ENCODE data around the gene CELF3.

Gene CELF3

DNA sequence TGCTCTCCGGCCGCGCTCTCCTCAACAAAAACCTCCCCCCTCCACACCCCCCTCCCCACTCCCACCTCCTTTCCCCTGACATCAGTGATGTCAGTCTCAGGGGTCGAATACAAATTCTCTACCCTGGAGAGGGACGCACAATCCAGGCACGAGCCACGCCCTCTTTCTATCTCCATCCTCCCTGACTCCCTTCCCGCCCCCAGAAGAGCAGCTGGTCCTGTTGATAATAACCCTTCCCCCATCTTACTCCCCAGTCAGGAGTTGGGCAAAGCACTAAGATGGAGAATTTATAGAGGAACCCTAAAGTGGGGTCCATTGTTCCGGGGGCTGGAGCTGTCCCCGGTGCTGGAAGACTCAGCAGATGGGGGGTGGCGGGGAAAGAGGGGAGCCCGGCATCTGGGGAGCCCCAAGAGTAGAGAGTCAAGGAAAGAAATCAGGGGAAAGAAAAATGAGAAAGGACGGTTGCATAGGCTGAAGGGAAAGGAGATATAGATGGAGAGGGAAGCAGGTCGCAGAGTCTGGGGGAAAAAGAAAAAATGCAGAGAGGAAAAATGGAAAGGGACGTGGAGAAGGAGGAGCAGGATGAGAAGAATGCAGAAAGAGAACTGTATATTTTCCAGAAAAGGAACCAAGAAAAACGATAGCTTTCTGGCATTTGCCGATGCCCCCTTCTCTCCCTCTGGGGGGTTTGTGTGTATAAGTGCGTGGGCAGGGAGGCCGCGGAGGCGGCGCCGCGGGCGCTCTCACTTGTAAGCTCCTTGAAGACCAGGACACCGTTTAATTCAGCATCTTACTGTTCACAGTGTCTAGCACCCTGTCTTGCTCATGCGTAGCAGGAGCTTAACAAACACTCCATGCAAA lies at the start of gene CELF3:
TSS of gene CELF3 (minus strand) at position 33 of the 861 bp plus-strand sequence. CDS start 783 bp downstream, outside the sequence.
- no peaks in the 10 kb centered on the region for H3K9me3 ChIP-seq (ENCODE audit: control insufficient read depth, insufficient read depth, low read length)
- 0 out of 2 replicates have a peak, but pooled peaks cover 2% of the 10 kb centered on the region for H3K4me1 ChIP-seq (ENCODE audit: control insufficient read depth, insufficient read depth, low read length)
- DNase-seq (ENCODE audit: low read depth, low spot score): no peak
- no peak within 1 kb of the TSS for H3K27ac ChIP-seq (ENCODE audit: low read length)
- no peaks in the 10 kb centered on the region for H3K36me3 ChIP-seq (ENCODE audit: control insufficient read depth, insufficient read depth, low read length)
- WGBS (ENCODE audit: insufficient coverage, insufficient read length): no CpG with 5 or more reads among the region's 27 CpGs
- H3K27me3 ChIP-seq (ENCODE audit: control insufficient read depth, insufficient read depth, low read length): peaks cover 7% of the 10 kb centered on the region; the same call in 1 of the 2 replicates
- peak within 1 kb of the TSS; percentile 30; the same call in 1 of the 2 replicates for H3K4me3 ChIP-seq (ENCODE audit: low read length)

DNA sequence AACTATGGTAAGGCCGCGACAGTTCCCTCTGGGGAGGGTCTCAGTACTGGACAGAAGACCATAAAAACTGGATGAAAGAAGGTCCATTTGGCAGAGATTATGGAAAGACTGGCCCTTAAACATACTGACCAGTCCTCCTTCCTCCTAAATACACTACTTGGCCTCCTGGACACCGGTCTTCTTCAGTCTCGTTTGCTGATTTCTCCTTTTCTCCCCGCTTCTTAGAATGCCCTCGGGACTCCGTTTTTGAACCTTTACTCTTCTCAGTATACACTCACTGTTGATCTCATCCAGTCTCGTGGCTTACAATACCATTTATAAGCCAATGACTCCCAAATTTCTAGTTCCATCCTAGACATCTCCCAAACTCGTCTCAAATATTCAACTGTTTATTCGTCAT lies 47.4 kb upstream of the CELF3 start:
- no peak overlapping the region for H3K27ac ChIP-seq (ENCODE audit: low read length)
- H3K4me3 ChIP-seq (ENCODE audit: low read length): peak overlapping the region; percentile 88; the same call in 1 of the 2 replicates
- peaks cover 1% of the 10 kb centered on the region; the same call in 1 of the 2 replicates for H3K4me1 ChIP-seq (ENCODE audit: control insufficient read depth, insufficient read depth, low read length)
- WGBS (ENCODE audit: insufficient coverage, insufficient read length): 100% methylated on average over 2 of the region's 10 CpGs
- DNase-seq (ENCODE audit: low read depth, low spot score): no peak
- no peaks in the 10 kb centered on the region for H3K27me3 ChIP-seq (ENCODE audit: control insufficient read depth, insufficient read depth, low read length)
- H3K9me3 ChIP-seq (ENCODE audit: control insufficient read depth, insufficient read depth, low read length): no peaks in the 10 kb centered on the region
- H3K36me3 ChIP-seq (ENCODE audit: control insufficient read depth, insufficient read depth, low read length): peaks cover 15% of the 10 kb centered on the region

DNA sequence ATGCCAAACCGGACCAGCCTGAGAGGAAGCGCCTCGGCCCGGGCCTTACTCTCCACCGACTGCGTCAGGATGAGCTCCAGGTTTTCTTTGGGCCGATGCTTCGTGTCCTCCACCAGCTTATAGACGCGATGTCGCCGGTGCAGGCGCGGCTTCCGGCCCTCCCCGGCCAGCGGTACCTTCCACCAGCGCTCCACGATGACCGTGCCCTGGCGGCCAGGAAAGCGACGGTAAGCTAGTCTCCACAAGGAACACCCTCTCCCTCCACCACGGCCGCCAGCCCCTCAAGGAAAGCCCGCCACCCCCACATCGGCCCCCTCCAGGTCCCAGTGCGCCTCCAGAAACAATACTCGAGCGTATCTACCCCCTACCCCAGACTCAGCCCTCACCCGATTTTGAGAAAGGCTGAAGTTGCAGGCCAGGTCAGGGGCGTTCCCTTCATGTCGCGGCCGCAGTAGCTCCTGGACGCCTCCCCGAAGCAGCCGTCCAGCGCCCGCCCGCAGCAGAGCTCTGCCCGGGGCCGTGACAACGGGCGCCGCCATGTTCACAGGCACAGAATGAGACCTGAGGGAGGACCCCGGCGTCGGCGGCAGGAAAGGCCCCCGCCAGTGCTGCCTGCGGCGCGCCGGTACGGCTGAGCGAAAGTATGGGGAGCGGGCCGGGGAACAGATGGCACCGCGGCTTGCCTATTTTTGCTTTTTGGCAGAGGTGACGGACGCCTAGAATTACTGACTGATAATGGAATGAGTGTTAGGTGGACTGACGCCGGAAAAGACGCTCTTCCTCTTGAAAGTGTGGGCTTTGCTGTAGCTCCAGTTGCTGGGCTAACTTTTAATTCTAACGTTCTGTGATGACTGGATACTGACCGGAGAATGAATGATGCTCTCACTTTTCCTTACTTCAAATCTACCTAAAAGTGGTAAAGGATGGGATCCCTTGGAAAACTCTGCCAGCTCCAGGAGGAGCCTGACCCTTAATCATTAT lies 46.6 kb upstream of the CELF3 start, which contains the start of gene MRPL9:
TSS of gene MRPL9 (minus strand) at position 556 of the 981 bp plus-strand sequence. CDS start at position 539, 17 bp downstream.
- DNase-seq (ENCODE audit: low read depth, low spot score): peak; percentile 35
- peak within 1 kb of the TSS; percentile 88 for H3K4me3 ChIP-seq (ENCODE audit: low read length)
- no peak within 1 kb of the TSS for H3K27ac ChIP-seq (ENCODE audit: low read length)
- no peaks in the 10 kb centered on the region for H3K9me3 ChIP-seq (ENCODE audit: control insufficient read depth, insufficient read depth, low read length)
- WGBS (ENCODE audit: insufficient coverage, insufficient read length): no CpG with 5 or more reads among the region's 68 CpGs
- H3K27me3 ChIP-seq (ENCODE audit: control insufficient read depth, insufficient read depth, low read length): no peaks in the 10 kb centered on the region
- peaks cover 15% of the 10 kb centered on the region for H3K36me3 ChIP-seq (ENCODE audit: control insufficient read depth, insufficient read depth, low read length)
- peaks cover 1% of the 10 kb centered on the region; the same call in 1 of the 2 replicates for H3K4me1 ChIP-seq (ENCODE audit: control insufficient read depth, insufficient read depth, low read length)

DNA sequence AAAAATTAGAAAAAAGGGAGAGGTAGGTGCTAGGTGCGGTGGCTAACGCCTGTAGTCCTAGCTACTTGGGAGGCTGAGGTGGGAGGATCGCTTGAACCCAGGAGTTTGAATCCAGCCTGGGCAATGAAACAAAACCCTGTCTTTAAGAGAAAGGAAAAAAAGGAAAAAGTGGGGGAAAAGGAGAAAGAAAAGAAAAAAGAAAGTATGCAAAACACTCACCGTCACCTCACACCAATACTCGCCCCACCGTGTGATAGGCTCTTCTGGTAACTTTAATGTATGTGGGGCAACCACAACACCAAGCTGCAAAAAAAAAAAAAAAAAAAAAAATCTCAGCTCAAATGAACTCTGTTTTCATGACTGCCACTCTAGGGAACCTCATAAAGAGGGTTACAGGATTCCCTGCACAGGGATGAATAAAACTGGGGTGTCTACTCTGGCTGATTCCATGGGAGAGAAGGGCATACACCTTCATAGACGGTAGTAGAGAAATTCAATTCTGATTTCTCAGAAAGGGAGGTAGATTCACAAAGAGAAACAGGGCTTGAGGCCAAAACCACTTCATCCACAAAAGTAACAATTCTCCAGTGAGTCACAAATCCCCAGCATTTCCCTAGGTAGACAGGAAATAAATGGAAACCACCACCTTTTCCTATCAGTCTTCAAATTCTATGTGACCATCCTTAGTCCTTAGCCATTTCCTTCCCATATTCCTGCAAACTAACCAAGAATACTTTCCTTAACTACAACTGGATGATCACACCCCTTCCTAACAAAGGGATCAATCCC lies 44.2 kb upstream of the CELF3 start:
- DNase-seq (ENCODE audit: low read depth, low spot score): no peak
- H3K9me3 ChIP-seq (ENCODE audit: control insufficient read depth, insufficient read depth, low read length): no peaks in the 10 kb centered on the region
- WGBS (ENCODE audit: insufficient coverage, insufficient read length): no CpG with 5 or more reads among the region's 7 CpGs
- H3K27me3 ChIP-seq (ENCODE audit: control insufficient read depth, insufficient read depth, low read length): no peaks in the 10 kb centered on the region
- H3K4me1 ChIP-seq (ENCODE audit: control insufficient read depth, insufficient read depth, low read length): peaks cover 1% of the 10 kb centered on the region; the same call in 1 of the 2 replicates
- H3K27ac ChIP-seq (ENCODE audit: low read length): no peak overlapping the region
- H3K4me3 ChIP-seq (ENCODE audit: low read length): no peak overlapping the region
- H3K36me3 ChIP-seq (ENCODE audit: control insufficient read depth, insufficient read depth, low read length): peaks cover 18% of the 10 kb centered on the region

DNA sequence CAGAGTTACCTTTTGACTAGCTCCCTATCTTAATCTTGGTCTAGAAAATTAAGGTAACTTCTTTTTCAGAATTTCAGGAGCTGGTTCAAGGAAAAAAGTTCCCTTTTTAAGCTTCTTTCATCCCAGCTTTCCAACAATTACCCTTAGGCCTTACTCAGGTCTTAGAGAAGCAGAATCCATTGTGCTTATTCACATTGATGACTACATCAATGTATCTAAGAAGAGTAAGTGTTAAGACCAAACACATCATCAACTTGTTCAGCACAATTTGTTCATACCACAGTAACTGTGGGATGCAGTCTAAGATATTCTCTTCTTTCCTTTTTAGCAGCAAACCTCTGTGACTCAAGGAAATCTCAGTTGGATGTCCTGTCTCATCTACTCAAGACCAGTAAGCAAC lies 42.6 kb upstream of the CELF3 start:
- no peak overlapping the region for H3K4me3 ChIP-seq (ENCODE audit: low read length)
- DNase-seq (ENCODE audit: low read depth, low spot score): no peak
- no peak overlapping the region for H3K27ac ChIP-seq (ENCODE audit: low read length)
- H3K27me3 ChIP-seq (ENCODE audit: control insufficient read depth, insufficient read depth, low read length): no peaks in the 10 kb centered on the region
- H3K4me1 ChIP-seq (ENCODE audit: control insufficient read depth, insufficient read depth, low read length): peaks cover 1% of the 10 kb centered on the region; the same call in 1 of the 2 replicates
- H3K9me3 ChIP-seq (ENCODE audit: control insufficient read depth, insufficient read depth, low read length): no peaks in the 10 kb centered on the region
- peaks cover 18% of the 10 kb centered on the region for H3K36me3 ChIP-seq (ENCODE audit: control insufficient read depth, insufficient read depth, low read length)

DNA sequence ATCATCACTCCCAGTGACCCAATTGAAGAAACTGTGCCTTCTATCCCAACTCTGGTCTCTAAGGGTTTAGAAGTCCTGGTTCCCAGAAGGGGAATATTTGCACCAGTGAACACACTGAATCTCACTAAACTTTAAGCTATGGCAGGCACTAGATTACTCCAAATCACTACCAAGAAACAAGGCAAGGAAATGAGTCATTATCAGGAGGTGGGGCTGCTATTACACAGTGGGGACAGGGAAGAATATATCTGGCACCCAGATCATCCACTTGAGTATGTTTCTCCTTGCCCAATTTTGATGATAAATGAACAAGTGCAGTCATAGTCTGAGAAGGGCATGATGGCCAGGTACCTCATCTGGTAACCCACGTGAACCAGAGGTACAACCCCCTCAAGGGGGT lies 39.7 kb upstream of the CELF3 start:
- H3K4me3 ChIP-seq (ENCODE audit: low read length): no peak overlapping the region
- no CpG with 5 or more reads among the region's 1 CpG for WGBS (ENCODE audit: insufficient coverage, insufficient read length)
- peaks cover 12% of the 10 kb centered on the region for H3K36me3 ChIP-seq (ENCODE audit: control insufficient read depth, insufficient read depth, low read length)
- DNase-seq (ENCODE audit: low read depth, low spot score): no peak
- H3K9me3 ChIP-seq (ENCODE audit: control insufficient read depth, insufficient read depth, low read length): no peaks in the 10 kb centered on the region
- H3K27ac ChIP-seq (ENCODE audit: low read length): no peak overlapping the region
- H3K4me1 ChIP-seq (ENCODE audit: control insufficient read depth, insufficient read depth, low read length): no peaks in the 10 kb centered on the region
- H3K27me3 ChIP-seq (ENCODE audit: control insufficient read depth, insufficient read depth, low read length): no peaks in the 10 kb centered on the region

DNA sequence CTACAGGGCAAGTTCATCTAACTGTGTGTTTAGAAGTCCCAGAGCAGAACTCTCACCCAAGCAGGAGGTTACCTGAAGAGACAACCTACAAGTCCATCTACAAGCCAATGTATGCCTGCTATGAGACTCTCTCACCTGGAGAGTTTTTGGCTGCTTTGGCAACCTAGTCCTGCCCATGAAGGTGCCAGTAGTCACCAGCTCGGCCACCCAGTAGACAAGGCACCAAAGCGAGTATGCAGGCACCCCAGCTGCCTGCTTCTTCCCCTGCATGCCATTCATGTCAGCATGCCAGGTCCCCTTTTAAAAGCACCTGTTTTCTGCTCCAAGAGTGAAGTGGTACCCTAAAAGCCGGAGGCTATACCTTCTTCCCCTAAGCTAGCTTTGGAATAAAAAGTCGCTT lies 24.9 kb upstream of the CELF3 start:
- peaks cover 3% of the 10 kb centered on the region for H3K9me3 ChIP-seq (ENCODE audit: control insufficient read depth, insufficient read depth, low read length)
- no peaks in the 10 kb centered on the region for H3K4me1 ChIP-seq (ENCODE audit: control insufficient read depth, insufficient read depth, low read length)
- no CpG with 5 or more reads among the region's 4 CpGs for WGBS (ENCODE audit: insufficient coverage, insufficient read length)
- DNase-seq (ENCODE audit: low read depth, low spot score): no peak
- H3K4me3 ChIP-seq (ENCODE audit: low read length): no peak overlapping the region
- H3K27ac ChIP-seq (ENCODE audit: low read length): no peak overlapping the region
- H3K27me3 ChIP-seq (ENCODE audit: control insufficient read depth, insufficient read depth, low read length): no peaks in the 10 kb centered on the region
- H3K36me3 ChIP-seq (ENCODE audit: control insufficient read depth, insufficient read depth, low read length): no peaks in the 10 kb centered on the region

DNA sequence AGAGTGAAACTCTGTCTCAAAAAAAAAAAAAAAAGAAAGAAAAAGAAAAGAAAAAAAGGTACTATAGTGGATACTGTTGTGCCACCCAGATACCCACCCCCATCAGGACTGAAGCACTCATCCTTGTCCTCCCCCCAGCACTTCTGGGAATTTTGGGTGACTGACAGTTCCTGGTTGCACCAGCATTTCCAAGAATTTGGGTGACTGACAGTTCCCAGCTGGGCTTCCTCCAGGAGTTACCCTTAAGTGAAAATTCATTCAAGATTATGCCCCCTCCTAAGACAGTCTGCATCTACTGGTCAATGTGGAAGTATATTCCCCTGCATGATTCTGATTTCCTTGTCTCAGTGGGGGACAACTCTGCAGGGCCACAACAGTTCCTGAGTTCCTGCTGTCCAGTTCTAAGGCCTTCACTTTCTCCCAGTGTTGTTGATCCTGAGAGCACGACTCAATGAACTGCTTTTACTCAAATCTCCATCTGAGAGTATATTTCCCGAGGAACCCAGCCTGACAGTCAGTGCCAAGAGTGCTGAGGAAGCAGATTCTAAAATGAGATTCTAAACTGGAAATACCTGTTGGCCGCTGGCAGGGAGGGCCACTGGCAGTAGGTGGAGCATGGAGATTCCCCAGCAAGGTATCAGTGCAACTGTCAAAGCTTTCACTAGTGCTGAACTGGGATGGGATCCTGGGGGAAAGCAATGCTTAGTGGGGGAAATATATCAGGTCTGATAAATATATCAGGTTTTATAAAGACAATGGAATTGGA lies 23.2 kb upstream of the CELF3 start:
- Histone ChIP-seq H3K36me3 (ENCODE audit: control insufficient read depth, insufficient read depth, low read length) (no peaks in the 10 kb centered on the region), H3K27ac (ENCODE audit: low read length) (no peak overlapping the region), H3K27me3 (ENCODE audit: control insufficient read depth, insufficient read depth, low read length) (no peaks in the 10 kb centered on the region), H3K4me3 (ENCODE audit: low read length) (no peak overlapping the region), H3K4me1 (ENCODE audit: control insufficient read depth, insufficient read depth, low read length) (no peaks in the 10 kb centered on the region), H3K9me3 (ENCODE audit: control insufficient read depth, insufficient read depth, low read length) (peaks cover 3% of the 10 kb centered on the region)
- WGBS (ENCODE audit: insufficient coverage, insufficient read length): no CpG with 5 or more reads among the region's 3 CpGs
- no peak for DNase-seq (ENCODE audit: low read depth, low spot score)

DNA sequence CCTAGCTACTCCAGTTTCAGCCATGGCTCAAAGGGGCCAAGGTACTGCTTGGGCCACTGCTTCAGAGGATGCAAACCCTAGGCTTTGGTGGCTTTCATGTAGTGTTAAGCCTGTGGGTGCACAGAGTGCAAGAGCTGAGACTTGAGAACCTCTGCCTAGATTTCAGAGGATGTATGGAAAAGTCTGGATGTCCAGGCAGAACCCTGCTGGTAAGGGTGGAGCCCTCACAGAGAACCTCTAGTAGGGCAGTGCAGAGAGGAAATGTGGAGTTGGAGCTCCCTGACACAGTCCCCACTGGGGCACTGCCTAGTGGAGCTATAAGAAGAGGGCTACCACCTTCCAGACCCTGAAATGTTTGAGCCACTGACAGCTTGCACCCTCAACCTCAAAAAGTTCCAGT lies 20.9 kb upstream of the CELF3 start:
- Histone ChIP-seq H3K27ac (ENCODE audit: low read length) (no peak overlapping the region), H3K36me3 (ENCODE audit: control insufficient read depth, insufficient read depth, low read length) (no peaks in the 10 kb centered on the region), H3K27me3 (ENCODE audit: control insufficient read depth, insufficient read depth, low read length) (no peaks in the 10 kb centered on the region), H3K4me1 (ENCODE audit: control insufficient read depth, insufficient read depth, low read length) (no peaks in the 10 kb centered on the region), H3K9me3 (ENCODE audit: control insufficient read depth, insufficient read depth, low read length) (peaks cover 3% of the 10 kb centered on the region), H3K4me3 (ENCODE audit: low read length) (no peak overlapping the region)
- no peak for DNase-seq (ENCODE audit: low read depth, low spot score)
